DMS153 treated with DMSO at 0.1 percent for 48 hours (cell line): ENCODE results near the gene NINL.
A peak's percentile ranks its signal among the peaks of the same experiment; 100 is the strongest.

Experiments used
- DNase-seq: peaks from one replicate; lab custom pipeline; 2025; ENCODE audit not compliant: unreplicated experiment; lab: John Stamatoyannopoulos, UW

Gene NINL

DNA sequence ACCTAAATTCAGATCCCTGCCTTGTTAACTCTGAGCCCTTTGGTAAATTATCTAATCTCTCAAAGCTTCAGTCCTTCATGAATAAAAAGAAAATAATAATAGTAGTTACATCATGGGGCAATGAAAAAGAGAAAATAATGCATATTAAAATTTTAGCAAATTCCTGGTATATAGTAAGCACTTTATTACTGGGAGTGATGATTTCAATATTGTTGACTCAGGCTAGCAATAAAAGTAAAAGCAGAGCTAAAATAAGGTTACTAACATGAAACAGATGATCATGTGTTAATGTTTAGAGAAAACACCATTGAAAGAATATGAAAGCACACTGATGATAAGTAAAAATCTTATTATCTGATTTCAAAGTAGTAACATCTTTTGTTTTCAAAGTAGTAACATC lies 164.2 kb downstream of the NINL start:
- DNase-seq: no peak

DNA sequence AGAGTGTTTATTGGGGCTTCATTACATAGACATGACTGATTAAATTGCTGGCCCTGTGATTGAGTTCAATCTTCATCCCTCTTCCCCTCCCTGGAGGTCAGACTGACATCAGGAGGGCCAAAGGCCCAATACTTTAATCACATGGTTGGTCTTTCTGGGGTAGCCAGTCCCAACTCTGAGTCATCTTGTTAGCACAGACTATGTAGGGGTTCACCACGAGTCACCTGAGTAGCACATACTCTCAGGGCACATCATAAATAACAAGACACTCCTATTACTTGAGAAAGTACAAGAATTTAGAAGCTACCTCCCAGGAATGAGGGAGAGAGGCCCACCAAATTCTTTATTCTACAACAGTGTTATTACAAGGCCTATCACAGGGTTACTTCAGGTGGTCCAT lies 166.6 kb downstream of the NINL start:
- DNase-seq: no peak

DNA sequence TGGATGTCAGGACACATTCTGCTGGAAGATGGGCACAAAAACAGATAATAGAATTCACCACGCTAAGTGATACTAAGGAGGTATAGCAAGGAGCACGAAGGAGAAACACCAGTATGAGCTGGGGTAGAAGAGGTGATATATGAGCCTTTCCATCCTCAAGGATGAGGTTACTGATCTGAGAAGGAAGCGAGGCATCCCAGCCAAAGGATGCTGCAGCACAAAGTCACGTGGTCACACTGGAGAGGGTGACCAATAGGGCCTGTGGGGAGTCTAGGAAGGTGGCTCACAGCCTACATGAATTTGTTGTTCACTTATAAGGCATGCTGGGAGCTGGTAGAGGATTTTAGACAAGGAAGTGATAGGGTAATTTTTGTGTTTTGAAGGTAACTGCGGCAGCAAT lies 176.4 kb downstream of the NINL start:
- no peak for DNase-seq

DNA sequence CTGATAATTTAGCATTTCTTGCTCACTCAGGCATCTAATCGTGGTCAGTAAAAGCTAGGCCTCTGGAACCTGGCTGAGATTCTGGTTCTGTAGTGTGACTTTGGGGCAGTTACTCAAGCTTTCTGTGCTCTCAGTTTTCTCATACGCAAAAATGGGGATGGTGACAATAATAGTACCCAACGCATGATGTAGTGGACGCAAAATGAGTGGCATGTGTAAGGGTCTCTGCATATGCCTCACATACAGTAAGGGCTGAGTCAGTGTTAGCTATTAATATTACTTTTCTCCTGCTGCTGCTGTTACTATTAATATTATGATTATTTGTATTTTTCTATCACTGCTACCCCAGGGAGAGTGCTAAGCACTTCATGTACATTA lies 177.2 kb downstream of the NINL start:
- DNase-seq: no peak

DNA sequence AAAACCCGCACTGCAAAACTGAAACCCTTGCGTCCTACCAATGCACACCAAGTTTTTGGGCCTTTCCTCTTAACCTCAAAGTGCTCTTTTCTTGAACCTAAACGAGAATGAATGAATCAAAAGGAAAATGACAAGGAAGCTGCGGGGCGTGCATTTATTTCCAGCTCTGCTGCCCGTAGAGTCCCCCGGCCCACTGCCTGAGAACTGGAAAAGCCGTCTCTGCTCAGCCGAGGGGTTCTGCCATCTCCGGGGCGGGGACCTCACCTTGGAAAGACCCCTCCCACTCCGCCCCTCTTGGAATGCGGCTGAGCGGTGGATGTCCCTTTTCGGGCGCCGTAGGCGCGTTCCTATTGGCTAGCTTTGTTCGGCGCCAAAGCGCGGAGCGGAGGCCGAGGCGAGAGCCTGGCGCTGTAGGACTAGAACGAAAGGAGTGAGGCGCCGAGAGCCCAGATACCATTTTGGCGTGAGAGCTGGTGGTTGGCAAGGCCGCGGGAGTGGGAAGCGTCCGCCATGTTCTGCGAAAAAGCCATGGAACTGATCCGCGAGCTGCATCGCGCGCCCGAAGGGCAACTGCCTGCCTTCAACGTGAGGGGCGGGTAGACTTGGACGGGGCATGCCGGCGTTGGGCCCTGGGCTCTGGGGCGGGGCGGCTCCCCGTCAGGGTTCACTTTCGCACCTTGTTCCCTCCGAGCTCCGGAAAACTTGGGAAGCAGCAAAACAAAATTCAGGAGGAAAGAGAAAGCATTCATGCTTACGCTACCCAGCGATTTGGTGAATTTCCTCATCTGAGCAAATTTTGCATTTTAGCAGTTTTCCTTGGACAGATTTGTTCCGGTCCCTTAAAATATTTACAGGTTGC lies 177.8 kb downstream of the NINL start, which contains the start of gene GINS1:
Gene GINS1 (plus strand): TSS at position 363 of the 859 bp plus-strand sequence. CDS start 148 bp downstream, at position 511.
- peak; percentile 81 for DNase-seq
